PFSK-1 (cell line): ENCODE measurements around the gene NPC1L1.

Experiments used
- FOXP2 ChIP-seq: optimal IDR thresholded peaks from 2 replicates; pipeline ENCODE3; 2011; ENCODE audit warnings: borderline replicate concordance, control low read depth, inconsistent platforms; ENCODE audit not compliant: insufficient read depth; ENCODE audit errors: extremely low read length, extremely low read depth
- POLR2AphosphoS5 ChIP-seq: IDR thresholded peaks from 2 replicates; pipeline ENCODE4 v1.6.1; 2012; ENCODE audit warnings: low read depth, mild to moderate bottlenecking, control low read depth, low read length, moderate library complexity
- REST ChIP-seq, 2 experiments: IDR thresholded peaks; 2 replicates each; pipeline versions ENCODE4 v1.6.1 to v1.8.0; 2011 to 2012; ENCODE audit warnings: low read depth in 2 of 2, low read length in 2 of 2, control low read depth in 1 of 2, inconsistent platforms in 1 of 2, mild to moderate bottlenecking in 1 of 2, moderate library complexity in 1 of 2; ENCODE audit not compliant: insufficient read depth in 1 of 2
- SIN3A ChIP-seq: IDR thresholded peaks from 2 replicates; pipeline ENCODE4 v1.6.1; 2012; ENCODE audit warnings: mild to moderate bottlenecking, low read length, moderate library complexity, borderline replicate concordance; ENCODE audit not compliant: insufficient read depth
- TAF1 ChIP-seq: IDR thresholded peaks from 2 replicates; pipeline ENCODE4 v1.6.1; 2012; ENCODE audit warnings: low read length, control low read depth, borderline replicate concordance; ENCODE audit not compliant: insufficient read depth

Gene NPC1L1

GRCh38 chr7:44567884-44568283 is 26.8 kb upstream of the NPC1L1 start:
- no peak for TF ChIP-seq REST (IDR thresholded peaks at IDR 0.05; ENCODE audit: insufficient read depth in 1 of 2, low read depth in 2 of 2, low read length in 2 of 2)
- TF ChIP-seq POLR2AphosphoS5 = 0 out of 2 replicates have a peak, but pooled peaks have one; percentile 14

DNA sequence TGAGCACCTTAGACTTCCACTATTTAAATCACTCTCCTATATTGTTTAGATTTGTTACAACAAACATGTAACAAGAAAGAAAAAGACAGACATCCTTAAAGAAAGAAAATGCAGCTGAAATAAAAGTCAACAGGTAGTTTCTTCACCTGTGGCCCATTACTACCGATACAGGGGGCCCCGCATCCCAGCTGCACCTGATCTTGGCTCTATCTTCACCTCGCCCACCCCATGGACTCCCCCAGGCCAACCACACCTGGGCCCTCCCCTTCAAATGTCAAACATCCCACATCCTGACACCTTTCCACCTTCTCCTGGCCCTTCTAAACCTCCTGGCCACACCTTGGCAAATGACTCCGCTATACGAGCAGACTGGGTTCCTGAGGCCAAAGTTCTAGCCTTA is 25.6 kb upstream of the NPC1L1 start:
- TF ChIP-seq SIN3A (no peak), TAF1 (no peak), POLR2AphosphoS5 (no peak), REST (IDR thresholded peaks at IDR 0.05; ENCODE audit: insufficient read depth in 1 of 2, low read depth in 2 of 2, low read length in 2 of 2) (no peak), FOXP2 (no peak)

DNA sequence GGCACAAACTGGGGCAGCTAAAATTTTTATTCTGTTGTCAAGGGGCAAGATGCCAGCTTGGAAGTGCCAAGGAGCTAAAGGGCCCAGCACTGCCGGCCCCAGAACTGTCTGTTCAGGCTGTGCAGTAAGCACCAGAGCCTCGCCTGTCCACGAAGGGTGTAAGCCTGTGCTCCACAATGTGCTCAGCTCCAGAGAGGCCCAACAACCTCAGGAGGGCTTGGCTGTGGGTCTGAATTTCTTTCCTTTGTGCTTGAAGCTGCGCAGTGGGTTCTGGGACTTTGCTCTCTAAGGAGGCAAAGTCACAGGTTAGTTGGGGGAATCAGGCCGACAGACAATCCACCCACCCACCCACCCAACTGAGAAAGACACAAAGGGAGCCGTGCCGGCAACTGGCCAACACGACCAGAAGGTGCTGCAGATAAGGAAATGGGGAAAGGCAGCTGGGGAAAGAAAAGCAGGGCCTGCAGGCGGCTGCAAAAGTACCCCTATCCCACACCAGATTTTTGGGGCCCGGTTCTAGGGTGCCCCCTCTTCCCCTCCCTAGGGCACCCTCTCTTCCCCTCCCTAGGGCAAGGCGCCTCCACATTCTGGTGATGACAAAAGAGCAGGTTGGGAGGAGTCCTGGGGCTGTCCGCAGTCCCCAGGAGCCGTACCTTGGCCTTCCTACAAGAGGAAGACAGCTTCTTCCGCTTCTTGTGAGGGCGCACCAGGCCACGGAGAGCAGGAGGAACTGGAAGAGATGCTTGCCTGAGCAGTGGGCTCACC is 24.8 kb upstream of the NPC1L1 start:
- TF ChIP-seq TAF1 = no peak
- TF ChIP-seq POLR2AphosphoS5 = no peak
- no peak for TF ChIP-seq REST (IDR thresholded peaks at IDR 0.05; ENCODE audit: insufficient read depth in 1 of 2, low read depth in 2 of 2, low read length in 2 of 2)
- TF ChIP-seq SIN3A = no peak
- TF ChIP-seq FOXP2 = no peak

- TF ChIP-seq POLR2AphosphoS5 = no peak; the same call in 1 of the 2 replicates
- TF ChIP-seq FOXP2 = no peak
- TF ChIP-seq REST (IDR thresholded peaks at IDR 0.05; ENCODE audit: insufficient read depth in 1 of 2, low read depth in 2 of 2, low read length in 2 of 2) = no peak
- TF ChIP-seq SIN3A = no peak
- TF ChIP-seq TAF1 = no peak
Observed at GRCh38 chr7:44565097-44565794, 24.1 kb upstream of the NPC1L1 start.
